Activated CD4-positive, CD25-positive, alpha-beta regulatory T cell treated with anti-CD3 and anti-CD28 coated beads, Interleukin-2, amount 50 U/mL, for 72 hours (primary cell): ENCODE measurements around the gene EEF1A1.

ENCODE experiments used
- DNase-seq: peaks from one replicate; pipeline ENCODE4 v3.0.0; 2021

Gene EEF1A1

GRCh38 chr6:73503027-73503772, 17.6 kb downstream of the EEF1A1 start:
- DNase-seq: no peak

DNA sequence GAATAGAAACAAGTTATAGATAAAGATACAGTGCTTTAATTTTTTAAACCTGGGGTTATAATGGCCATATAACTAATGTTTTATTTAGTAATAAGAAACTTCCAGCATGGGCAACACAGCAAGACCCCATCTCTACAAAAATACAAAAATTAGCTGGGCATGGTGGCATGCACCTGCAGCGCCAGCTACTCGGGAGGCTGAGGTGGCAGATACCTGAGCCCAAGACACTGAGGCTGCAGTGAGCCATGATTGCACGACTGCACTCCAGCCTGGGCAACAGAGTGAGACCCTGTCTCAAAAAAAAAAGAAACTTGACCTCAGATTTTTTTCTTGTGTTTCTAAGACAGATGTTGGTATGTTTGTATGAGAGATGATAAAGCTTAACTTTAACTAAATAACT, 22.9 kb downstream of the EEF1A1 start:
- no peak for DNase-seq

- no peak for DNase-seq
These were observed 29.5 kb downstream of the EEF1A1 start for GRCh38 chr6:73491377-73491776.

- DNase-seq: no peak
These were observed 33.4 kb downstream of the EEF1A1 start for GRCh38 chr6:73487473-73487872.

DNA sequence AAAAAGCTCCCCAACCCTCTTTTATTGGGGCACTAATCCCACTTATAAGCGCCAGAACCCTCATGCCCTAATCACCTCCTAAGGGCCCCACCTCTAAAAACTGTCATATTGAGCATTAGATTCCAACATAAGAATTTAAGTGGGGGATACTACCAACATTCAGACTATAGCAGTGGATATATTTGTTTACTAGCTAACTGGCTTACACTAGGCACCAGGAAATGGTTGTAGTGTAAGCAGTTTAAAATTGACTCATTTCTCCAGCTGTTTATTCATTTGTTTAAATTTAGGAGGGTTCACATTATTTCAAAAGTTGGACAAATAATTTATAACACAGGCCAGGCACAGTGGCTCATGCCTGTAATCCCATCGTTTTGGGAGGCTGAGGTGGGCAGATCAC, 36.4 kb downstream of the EEF1A1 start:
- no peak for DNase-seq

DNA sequence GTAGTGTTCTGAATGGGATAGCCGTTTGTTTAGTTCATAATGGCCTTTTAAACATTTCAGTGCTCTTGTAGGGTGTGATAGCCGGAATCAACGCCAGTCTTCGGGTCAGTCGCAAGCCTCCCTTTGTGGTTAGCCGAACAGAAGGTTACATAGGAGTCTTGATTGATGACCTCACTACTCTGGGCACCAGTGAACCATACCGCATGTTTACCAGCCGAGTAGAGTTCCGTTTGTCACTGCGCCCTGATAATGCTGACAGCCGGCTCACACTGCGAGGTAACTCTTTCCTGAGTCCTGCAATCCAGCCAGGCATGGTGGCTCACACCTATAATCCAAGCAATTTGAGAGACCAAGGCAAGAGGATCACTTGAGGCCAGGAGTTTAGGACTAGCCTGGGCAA, 38.9 kb downstream of the EEF1A1 start:
- no peak for DNase-seq

- no peak for DNase-seq
These were observed 43.4 kb downstream of the EEF1A1 start for GRCh38 chr6:73477407-73477806.

DNA sequence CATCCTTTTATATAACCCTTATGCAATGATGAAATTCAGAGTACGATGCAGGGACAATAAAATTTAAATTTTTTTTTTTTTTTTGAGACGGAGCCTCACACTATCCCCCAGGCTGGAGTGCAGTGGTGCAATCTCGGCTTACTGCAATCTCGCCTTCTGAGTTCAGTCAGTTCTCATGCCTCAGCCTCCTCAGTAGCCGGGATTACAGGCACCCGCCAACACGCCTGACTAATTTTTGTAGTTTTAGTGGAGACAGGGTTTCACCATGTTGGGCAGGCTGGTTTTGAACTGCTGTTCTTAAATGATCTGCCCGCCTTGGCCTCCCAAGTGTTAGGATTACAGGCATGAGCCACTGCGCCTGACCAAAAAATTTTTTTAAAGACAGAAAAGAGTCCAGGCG, 44.1 kb downstream of the EEF1A1 start:
- DNase-seq: no peak

GRCh38 chr6:73471686-73472290, 49.0 kb downstream of the EEF1A1 start:
- DNase-seq: no peak
